ENCODE results near the gene CD27. TPM values are rescaled to one million over a fixed set of nuclear protein-coding genes. Genes with fewer than 3 reads are reported as not detected.

Gene CD27
- total and polyA plus RNA-seq, 2 donors (not counting 1 experiment from before 2014, with no cell fraction given), result 102 to 116 TPM

DNA sequence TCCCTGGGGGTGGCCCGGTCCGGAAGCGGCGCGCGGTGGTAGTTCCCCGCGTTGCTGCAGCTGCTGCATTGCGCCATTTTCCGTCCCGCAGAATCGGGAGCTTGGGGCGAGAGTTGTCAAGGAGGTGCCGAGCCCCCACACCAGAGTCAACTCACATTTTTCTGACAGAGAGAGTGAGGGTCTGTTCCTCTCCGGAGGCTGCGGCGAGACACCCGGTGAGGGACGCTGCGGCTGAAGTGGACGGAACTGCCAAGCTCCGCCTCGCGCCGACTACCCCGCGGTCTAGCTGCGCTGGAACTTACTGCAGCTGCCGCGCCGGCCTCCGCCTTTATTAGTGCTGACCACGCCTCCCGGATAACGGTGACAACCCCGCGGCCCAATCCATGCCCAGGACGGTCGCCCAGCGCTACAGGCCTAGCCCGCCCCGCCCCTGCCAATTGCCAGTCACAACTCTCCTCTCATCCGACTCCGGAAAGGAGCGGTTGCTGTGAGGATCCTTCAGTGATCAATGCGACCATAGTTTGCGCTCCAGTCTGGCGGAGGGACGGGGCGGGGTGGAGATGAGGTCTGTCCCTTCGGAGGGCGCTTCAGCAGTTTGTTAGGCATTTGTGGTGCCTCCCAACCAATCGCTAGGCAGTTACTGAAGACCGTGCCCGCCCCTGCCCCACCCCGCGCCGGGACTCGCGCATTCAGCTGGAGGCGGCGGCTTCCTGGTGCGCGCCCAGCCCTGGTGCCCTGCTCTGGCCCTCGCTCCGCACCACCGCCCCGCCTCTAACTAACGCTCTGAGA lies 25.8 kb downstream of the CD27 start, which contains the start of gene VAMP1:
TSS of gene VAMP1 (minus strand) at position 303 of the 789 bp plus-strand sequence. CDS start at position 157, 146 bp downstream.
- H4K20me1 ChIP-seq (ENCODE audit: control insufficient read depth, insufficient read depth, low read length, poor library complexity, severe bottlenecking), result peaks cover 19% of the 10 kb centered on the region
- Mint-ChIP-seq H3K4me1 (peaks cover 49% of the 10 kb centered on the region), H3K27me3 (no peaks in the 10 kb centered on the region), H3K27ac (peak within 1 kb of the TSS; percentile 97), H3K4me3 (peak within 1 kb of the TSS; percentile 90), H3K9me3 (ENCODE audit: insufficient read depth) (no peaks in the 10 kb centered on the region)
- H2AFZ ChIP-seq (ENCODE audit: insufficient read depth, low read depth, low read length, poor library complexity, severe bottlenecking), result peak within 1 kb of the TSS; percentile 94
- ChIA-PET CTCF (interaction anchor here (0.7 to 6.0 kb wide), 17 partner anchors 9 to 186 kb away, joined by 3 to 67 read pairs (median 4); partner anchors contain the start of genes CD27 and MRPL51), POLR2A (interaction anchor here (0.5 to 3.6 kb wide), 25 partner anchors 9 to 382 kb away, joined by 3 to 46 read pairs (median 6); partner anchors contain the start of genes CD27, COPS7A, GAPDH and MRPL51)
- intact Hi-C loops (cut with micrococcal nuclease), result loop anchor here (1.0 kb wide), 4 partner anchors 8 to 98 kb away; partner anchors contain the start of genes GAPDH, MRPL51 and NOP2
- peak; percentile 92 for ATAC-seq (ENCODE audit: low read depth)
- peak within 1 kb of the TSS; percentile 82 for H3K9ac ChIP-seq (ENCODE audit: low read length)
- H3K4me1 ChIP-seq (ENCODE audit: control insufficient read depth in 2 of 2, insufficient read depth in 2 of 2, low read length in 2 of 2), result peaks cover 28 to 45% of the 10 kb centered on the region in 2 donors
- peaks cover 0 to 11% of the 10 kb centered on the region in 2 experiments for H3K36me3 ChIP-seq (replicated peaks in 1 of 2; ENCODE audit: control extremely low read depth in 1 of 2, control insufficient read depth in 1 of 2, extremely low read depth in 1 of 2, insufficient read depth in 2 of 2, low read length in 1 of 2)
- no peaks in the 10 kb centered on the region for H3K27me3 ChIP-seq (replicated peaks in 1 of 4; ENCODE audit: control extremely low read depth in 1 of 4, control insufficient read depth in 3 of 4, insufficient read depth in 4 of 4, low read length in 3 of 4)
- H3K4me2 ChIP-seq (replicated peaks; ENCODE audit: low read depth, low read length, poor library complexity, severe bottlenecking), result peak within 1 kb of the TSS; percentile 89
- WGBS (ENCODE audit: insufficient coverage), result under 1% methylated on average over 69 of the region's 69 CpGs
- TF ChIP-seq EZH2 (IDR thresholded peaks at IDR 0.05; ENCODE audit: borderline replicate concordance, insufficient read depth, low read depth, low read length, poor library complexity, severe bottlenecking), result no peak
- TF ChIP-seq, protein P1, sequence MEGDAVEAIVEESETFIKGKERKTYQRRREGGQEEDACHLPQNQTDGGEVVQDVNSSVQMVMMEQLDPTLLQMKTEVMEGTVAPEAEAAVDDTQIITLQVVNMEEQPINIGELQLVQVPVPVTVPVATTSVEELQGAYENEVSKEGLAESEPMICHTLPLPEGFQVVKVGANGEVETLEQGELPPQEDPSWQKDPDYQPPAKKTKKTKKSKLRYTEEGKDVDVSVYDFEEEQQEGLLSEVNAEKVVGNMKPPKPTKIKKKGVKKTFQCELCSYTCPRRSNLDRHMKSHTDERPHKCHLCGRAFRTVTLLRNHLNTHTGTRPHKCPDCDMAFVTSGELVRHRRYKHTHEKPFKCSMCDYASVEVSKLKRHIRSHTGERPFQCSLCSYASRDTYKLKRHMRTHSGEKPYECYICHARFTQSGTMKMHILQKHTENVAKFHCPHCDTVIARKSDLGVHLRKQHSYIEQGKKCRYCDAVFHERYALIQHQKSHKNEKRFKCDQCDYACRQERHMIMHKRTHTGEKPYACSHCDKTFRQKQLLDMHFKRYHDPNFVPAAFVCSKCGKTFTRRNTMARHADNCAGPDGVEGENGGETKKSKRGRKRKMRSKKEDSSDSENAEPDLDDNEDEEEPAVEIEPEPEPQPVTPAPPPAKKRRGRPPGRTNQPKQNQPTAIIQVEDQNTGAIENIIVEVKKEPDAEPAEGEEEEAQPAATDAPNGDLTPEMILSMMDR (IDR thresholded peaks at IDR 0.05), result no peak
- no peaks in the 10 kb centered on the region for H3K9me3 ChIP-seq (ENCODE audit: control extremely low read depth in 1 of 3, control insufficient read depth in 2 of 3, insufficient read depth in 1 of 3, low read length in 2 of 3)
- H3K27ac ChIP-seq (ENCODE audit: low read length in 2 of 2), result peak within 1 kb of the TSS; percentile 75 to 82
- peak; percentile 97 for DNase-seq
- H3K79me2 ChIP-seq (ENCODE audit: control insufficient read depth, insufficient read depth, low read length), result peaks cover 43% of the 10 kb centered on the region
- peak within 1 kb of the TSS; percentile 54 to 82 (median 75) for H3K4me3 ChIP-seq (ENCODE audit: control extremely low read depth in 1 of 5, extremely low read depth in 1 of 5, insufficient read depth in 1 of 5, low read depth in 2 of 5, low read length in 4 of 5)

All from B cell (primary cell).